HUES64 (cell line): Measurements from ENCODE around the gene CAST.
"Not testable (repeated sequence)": the region's sequence is repeated elsewhere in the genome, so short reads cannot be mapped to it uniquely, and the experiment has no call there.

ENCODE experiments used
- H3K27ac ChIP-seq: 2 replicates; pipeline ENCODE4 v1.7.0; 2013; ENCODE audit warnings: low read depth, low read length, inconsistent platforms
- H3K27me3 ChIP-seq: 2 replicates; pipeline ENCODE4 v1.6.1; 2013; ENCODE audit warnings: mild to moderate bottlenecking, low read length; ENCODE audit not compliant: insufficient read depth
- H3K36me3 ChIP-seq: 2 replicates; pipeline ENCODE4 v1.6.1; 2013; ENCODE audit warnings: mild to moderate bottlenecking, low read length; ENCODE audit not compliant: insufficient read depth
- H3K4me1 ChIP-seq: 2 replicates; pipeline ENCODE4 v1.6.1; 2013; ENCODE audit warnings: mild to moderate bottlenecking, low read length, moderate library complexity; ENCODE audit not compliant: insufficient read depth
- H3K4me3 ChIP-seq: 2 replicates; pipeline ENCODE4 v1.5.1; 2013; ENCODE audit warnings: mild to moderate bottlenecking, low read length, moderate library complexity
- H3K9ac ChIP-seq: 2 replicates; pipeline ENCODE4 v1.6.1; 2013; ENCODE audit warnings: mild to moderate bottlenecking, low read depth, low read length
- H3K9me3 ChIP-seq: 2 replicates; pipeline ENCODE4 v1.6.1; 2013; ENCODE audit warnings: low read depth, low read length; ENCODE audit not compliant: insufficient read depth
- WGBS: fragments of 150-250, 120-280 bp; methylation state at CpG from one replicate; pipeline ENCODE4 v1.1.7; 2013; ENCODE audit warnings: missing lambda C conversion rate; 5-methylcytosine and 5-hydroxymethylcytosine counted together

Gene CAST

GRCh38 chr5:96736937-96737336 lies 74.8 kb downstream of the CAST start:
- peaks cover 17% of the 10 kb centered on the region for H3K36me3 ChIP-seq
- H3K4me1 ChIP-seq: peaks cover 24% of the 10 kb centered on the region
- H3K27ac ChIP-seq: no peak overlapping the region
- no peaks in the 10 kb centered on the region for H3K9me3 ChIP-seq
- H3K27me3 ChIP-seq: no peaks in the 10 kb centered on the region
- H3K4me3 ChIP-seq: no peak overlapping the region
- H3K9ac ChIP-seq: no peak overlapping the region
- WGBS: 91% methylated on average over 3 of the region's 3 CpGs

GRCh38 chr5:96741106-96741505 lies 78.9 kb downstream of the CAST start:
- Histone ChIP-seq H3K4me1 (peaks cover 20% of the 10 kb centered on the region; the same call in 1 of the 2 replicates), H3K4me3 (no peak overlapping the region), H3K36me3 (peaks cover 21% of the 10 kb centered on the region), H3K9me3 (no peaks in the 10 kb centered on the region), H3K27me3 (no peaks in the 10 kb centered on the region), H3K27ac (no peak overlapping the region), H3K9ac (no peak overlapping the region)
- WGBS: 90% methylated on average over 3 of the region's 3 CpGs

- H3K27ac ChIP-seq: no peak overlapping the region
- no peak overlapping the region for H3K4me3 ChIP-seq
- H3K9ac ChIP-seq: no peak overlapping the region
- WGBS: 83% methylated on average over 3 of the region's 3 CpGs
- peaks cover 21% of the 10 kb centered on the region for H3K36me3 ChIP-seq
- H3K9me3 ChIP-seq: no peaks in the 10 kb centered on the region
- H3K4me1 ChIP-seq: peaks cover 20% of the 10 kb centered on the region; the same call in 1 of the 2 replicates
- H3K27me3 ChIP-seq: no peaks in the 10 kb centered on the region
Measured at GRCh38 chr5:96741891-96742309, 79.7 kb downstream of the CAST start.

DNA sequence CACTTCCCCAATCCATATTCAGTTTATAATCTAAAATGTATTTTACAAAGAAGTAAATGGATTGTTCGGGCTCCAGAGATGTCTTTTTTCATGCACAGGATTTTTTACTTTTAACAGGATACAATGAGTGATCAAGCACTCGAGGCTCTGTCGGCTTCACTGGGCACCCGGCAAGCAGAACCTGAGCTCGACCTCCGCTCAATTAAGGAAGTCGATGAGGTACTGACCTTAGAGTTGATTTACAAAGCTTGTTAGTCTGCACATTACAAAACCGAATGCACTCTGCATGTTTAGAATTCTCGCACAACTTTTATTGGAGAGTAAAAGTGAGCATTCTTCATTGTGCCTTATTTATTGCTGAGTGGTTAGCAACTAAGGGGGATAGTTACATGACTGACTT lies 80.4 kb downstream of the CAST start:
- Histone ChIP-seq H3K4me3 (no peak overlapping the region), H3K27me3 (no peaks in the 10 kb centered on the region), H3K9ac (no peak overlapping the region), H3K36me3 (peaks cover 26% of the 10 kb centered on the region), H3K27ac (no peak overlapping the region), H3K4me1 (peaks cover 20% of the 10 kb centered on the region; the same call in 1 of the 2 replicates), H3K9me3 (no peaks in the 10 kb centered on the region)
- WGBS: 75% methylated on average over 9 of the region's 9 CpGs

GRCh38 chr5:96743065-96743768 lies 81.0 kb downstream of the CAST start:
- no peak overlapping the region for H3K9ac ChIP-seq
- 82% methylated on average over 8 of the region's 11 CpGs for WGBS
- no peaks in the 10 kb centered on the region for H3K9me3 ChIP-seq
- no peak overlapping the region for H3K4me3 ChIP-seq
- peaks cover 29% of the 10 kb centered on the region for H3K36me3 ChIP-seq
- H3K27me3 ChIP-seq: no peaks in the 10 kb centered on the region
- H3K4me1 ChIP-seq: peaks cover 20% of the 10 kb centered on the region; the same call in 1 of the 2 replicates
- no peak overlapping the region for H3K27ac ChIP-seq

- 97% methylated on average over 3 of the region's 4 CpGs for WGBS
- H3K27me3 ChIP-seq: no peaks in the 10 kb centered on the region
- peaks cover 26% of the 10 kb centered on the region for H3K36me3 ChIP-seq
Measured at GRCh38 chr5:96743805-96744204, 81.6 kb downstream of the CAST start.

DNA sequence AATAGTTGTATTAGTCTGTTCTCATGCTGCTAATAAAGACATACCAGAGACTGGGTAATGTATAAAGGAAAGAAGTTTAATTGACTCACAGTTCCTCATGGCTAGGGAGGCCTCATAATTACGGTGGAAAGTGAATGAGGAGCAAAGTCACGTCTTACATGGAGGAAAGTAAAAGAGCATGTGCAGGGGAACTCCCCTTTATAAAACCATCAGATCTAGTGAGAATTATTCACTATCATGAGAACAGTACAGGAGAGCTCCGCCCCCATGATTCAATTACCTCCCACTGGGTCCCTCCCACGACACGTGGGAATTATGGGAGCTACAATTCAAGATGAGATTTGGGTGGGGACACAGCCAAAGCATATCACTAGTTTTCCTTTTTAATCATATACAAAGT lies 82.0 kb downstream of the CAST start:
- H3K27ac ChIP-seq, H3K4me3 ChIP-seq, H3K9me3 ChIP-seq, H3K27me3 ChIP-seq, H3K9ac ChIP-seq: not testable (repeated sequence)
- Histone ChIP-seq H3K36me3 (peaks cover 26% of the 10 kb centered on the region), H3K4me1 (peaks cover 20% of the 10 kb centered on the region; the same call in 1 of the 2 replicates)
- 95% methylated on average over 4 of the region's 5 CpGs for WGBS

More at GRCh38 chr5:96743805-96744204, 81.6 kb downstream of the CAST start:
- Histone ChIP-seq H3K4me1 (peaks cover 20% of the 10 kb centered on the region; the same call in 1 of the 2 replicates), H3K4me3 (no peak overlapping the region), H3K27ac (no peak overlapping the region), H3K9me3 (no peaks in the 10 kb centered on the region), H3K9ac (no peak overlapping the region)

- Histone ChIP-seq H3K9ac (no peak overlapping the region), H3K4me3 (no peak overlapping the region), H3K27me3 (no peaks in the 10 kb centered on the region), H3K9me3 (no peaks in the 10 kb centered on the region), H3K36me3 (peaks cover 26% of the 10 kb centered on the region), H3K4me1 (peaks cover 20% of the 10 kb centered on the region; the same call in 1 of the 2 replicates), H3K27ac (no peak overlapping the region)
- 94% methylated on average over 5 of the region's 5 CpGs for WGBS
Measured at GRCh38 chr5:96745025-96745424, 82.8 kb downstream of the CAST start.

- Histone ChIP-seq H3K9ac (no peak overlapping the region), H3K27me3 (no peaks in the 10 kb centered on the region), H3K4me3 (no peak overlapping the region), H3K36me3 (peaks cover 26% of the 10 kb centered on the region), H3K27ac (no peak overlapping the region), H3K4me1 (peaks cover 20% of the 10 kb centered on the region; the same call in 1 of the 2 replicates), H3K9me3 (no peaks in the 10 kb centered on the region)
- WGBS: 95% methylated on average over 5 of the region's 5 CpGs
Measured at GRCh38 chr5:96745844-96746531, 83.8 kb downstream of the CAST start.

GRCh38 chr5:96747720-96748119 lies 85.5 kb downstream of the CAST start:
- 88% methylated on average over 3 of the region's 3 CpGs for WGBS
- H3K36me3 ChIP-seq: peaks cover 22% of the 10 kb centered on the region; the same call in 1 of the 2 replicates
- no peak overlapping the region for H3K27ac ChIP-seq
- 0 out of 2 replicates have a peak, but pooled peaks cover 9% of the 10 kb centered on the region for H3K4me1 ChIP-seq
- H3K4me3 ChIP-seq: no peak overlapping the region
- no peaks in the 10 kb centered on the region for H3K27me3 ChIP-seq
- H3K9me3 ChIP-seq: no peaks in the 10 kb centered on the region
- no peak overlapping the region for H3K9ac ChIP-seq

DNA sequence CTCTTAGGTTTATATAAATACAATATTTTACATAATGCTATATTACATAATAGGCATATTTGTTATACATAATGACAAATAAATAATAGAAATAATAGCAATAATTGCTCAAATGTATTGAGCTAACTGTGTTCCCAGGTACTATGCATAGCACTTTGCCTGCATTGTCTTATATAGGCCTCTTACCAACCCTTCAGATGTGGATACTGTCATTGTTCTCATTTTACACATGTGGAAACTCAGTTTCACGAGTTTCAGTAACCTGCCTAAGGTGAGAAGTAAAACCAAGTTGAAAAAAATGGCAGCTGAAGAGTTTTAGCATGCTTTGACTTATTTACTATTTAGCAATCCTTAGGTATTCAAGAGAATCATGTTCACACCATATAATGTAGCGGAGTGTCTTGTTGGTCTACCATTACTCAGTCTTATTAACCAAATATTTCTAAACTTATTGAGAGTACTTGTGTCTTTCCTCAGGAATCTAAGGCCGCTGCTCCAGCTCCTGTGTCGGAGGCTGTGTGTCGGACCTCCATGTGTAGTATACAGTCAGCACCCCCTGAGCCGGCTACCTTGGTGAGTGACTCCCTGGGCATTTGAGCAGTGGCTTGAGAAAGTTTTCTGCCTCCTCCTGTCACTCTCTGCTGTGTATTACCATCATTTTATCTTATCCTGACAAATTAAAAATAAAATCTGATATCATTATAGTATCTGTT lies 88.1 kb downstream of the CAST start:
- H3K27ac ChIP-seq: no peak overlapping the region
- H3K4me3 ChIP-seq: no peak overlapping the region
- peaks cover 29% of the 10 kb centered on the region; the same call in 1 of the 2 replicates for H3K36me3 ChIP-seq
- H3K27me3 ChIP-seq: no peaks in the 10 kb centered on the region
- no peak overlapping the region for H3K9ac ChIP-seq
- WGBS: 94% methylated on average over 6 of the region's 6 CpGs
- H3K4me1 ChIP-seq: no peaks in the 10 kb centered on the region
- no peaks in the 10 kb centered on the region for H3K9me3 ChIP-seq
